ENCODE measurements around the gene RCVRN. TPM values are rescaled to one million over a fixed set of nuclear protein-coding genes. Genes with fewer than 3 reads are reported as not detected.
A peak's percentile ranks its signal among the peaks of the same experiment; 100 is the strongest.
"Not testable (repeated sequence)": the region's sequence is repeated elsewhere in the genome, so short reads cannot be mapped to it uniquely, and the experiment has no call there.

The RCVRN gene
- polyA plus RNA-seq, 1 experiment: not detected

DNA sequence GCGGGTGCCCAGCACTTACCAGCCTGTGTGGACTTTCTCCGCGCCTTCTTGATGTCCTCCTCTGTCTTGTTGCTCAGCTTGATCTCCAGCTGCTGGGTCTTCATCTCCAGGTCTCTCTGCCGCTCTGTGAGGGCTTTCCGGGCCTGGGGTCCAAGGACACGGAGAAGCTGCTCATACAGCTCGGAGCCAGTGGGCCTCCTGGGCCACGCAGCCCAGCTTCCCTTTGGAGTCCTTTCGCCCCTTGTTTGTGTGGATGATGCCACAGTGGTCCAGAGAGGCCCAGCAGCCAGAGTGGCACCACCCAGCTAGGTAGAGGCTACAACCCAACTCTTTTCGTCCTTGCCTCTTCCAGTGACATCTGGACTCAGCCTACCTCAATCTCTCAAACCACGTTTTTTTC, 20.4 kb upstream of the RCVRN start:
- Histone ChIP-seq H3K27me3 (ENCODE audit: control insufficient read depth, insufficient read depth, low read length) (peaks cover 3% of the 10 kb centered on the region; the same call in 1 of the 2 replicates), H3K4me3 (ENCODE audit: low read depth, low read length) (no peak overlapping the region), H3K36me3 (ENCODE audit: control insufficient read depth, insufficient read depth, low read length) (no peaks in the 10 kb centered on the region)
- TF ChIP-seq, protein P1, sequence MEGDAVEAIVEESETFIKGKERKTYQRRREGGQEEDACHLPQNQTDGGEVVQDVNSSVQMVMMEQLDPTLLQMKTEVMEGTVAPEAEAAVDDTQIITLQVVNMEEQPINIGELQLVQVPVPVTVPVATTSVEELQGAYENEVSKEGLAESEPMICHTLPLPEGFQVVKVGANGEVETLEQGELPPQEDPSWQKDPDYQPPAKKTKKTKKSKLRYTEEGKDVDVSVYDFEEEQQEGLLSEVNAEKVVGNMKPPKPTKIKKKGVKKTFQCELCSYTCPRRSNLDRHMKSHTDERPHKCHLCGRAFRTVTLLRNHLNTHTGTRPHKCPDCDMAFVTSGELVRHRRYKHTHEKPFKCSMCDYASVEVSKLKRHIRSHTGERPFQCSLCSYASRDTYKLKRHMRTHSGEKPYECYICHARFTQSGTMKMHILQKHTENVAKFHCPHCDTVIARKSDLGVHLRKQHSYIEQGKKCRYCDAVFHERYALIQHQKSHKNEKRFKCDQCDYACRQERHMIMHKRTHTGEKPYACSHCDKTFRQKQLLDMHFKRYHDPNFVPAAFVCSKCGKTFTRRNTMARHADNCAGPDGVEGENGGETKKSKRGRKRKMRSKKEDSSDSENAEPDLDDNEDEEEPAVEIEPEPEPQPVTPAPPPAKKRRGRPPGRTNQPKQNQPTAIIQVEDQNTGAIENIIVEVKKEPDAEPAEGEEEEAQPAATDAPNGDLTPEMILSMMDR (IDR thresholded peaks at IDR 0.05; ENCODE audit: insufficient read depth, low read depth, low read length): no peak
- ChIA-PET CTCF (interaction anchor here (1.0 to 7.2 kb wide), 12 partner anchors 9 to 691 kb away, joined by 4 to 98 read pairs (median 7); no protein-coding TSS in a partner anchor), POLR2A (no interaction called here)
- no peak for DNase-seq (ENCODE audit: low read depth)

DNA sequence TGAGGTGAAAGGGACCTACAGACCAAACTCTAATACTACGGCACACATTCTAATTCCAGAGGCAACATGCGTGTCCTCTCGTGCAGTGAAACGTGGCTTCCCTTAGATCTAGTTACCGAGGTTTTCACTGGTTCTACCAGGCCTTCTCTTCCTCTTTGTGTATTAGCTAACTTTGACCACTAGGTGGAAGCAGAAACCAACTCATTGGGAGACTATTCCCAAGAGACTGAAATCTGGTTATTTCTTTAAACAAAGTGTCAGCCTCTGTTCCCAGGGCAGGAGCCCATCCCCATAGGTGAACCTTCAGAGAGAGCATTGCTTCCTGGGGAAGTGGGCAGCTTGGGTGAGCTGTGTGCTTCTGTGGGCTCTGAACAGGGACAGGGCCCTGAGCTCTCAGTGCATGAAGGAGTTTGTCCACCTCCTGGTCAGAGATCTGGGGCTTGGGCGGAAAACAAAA, 19.7 kb upstream of the RCVRN start:
- H3K36me3 ChIP-seq (ENCODE audit: control insufficient read depth, insufficient read depth, low read length): no peaks in the 10 kb centered on the region
- TF ChIP-seq, protein P1 (IDR thresholded peaks at IDR 0.05; ENCODE audit: insufficient read depth, low read depth, low read length): peak; percentile 82
- CTCF ChIA-PET: interaction anchor here (0.6 to 7.2 kb wide), 19 partner anchors 9 to 1325 kb away, joined by 3 to 98 read pairs (median 5); no protein-coding TSS in a partner anchor
- H3K27me3 ChIP-seq (ENCODE audit: control insufficient read depth, insufficient read depth, low read length): peaks cover 3% of the 10 kb centered on the region; the same call in 1 of the 2 replicates
- no peak for DNase-seq (ENCODE audit: low read depth)
- POLR2A ChIA-PET: interaction anchor here (0.7 kb wide), 1 partner anchor 264 kb away, joined by 5 read pairs; no protein-coding TSS in a partner anchor
- no peak overlapping the region for H3K4me3 ChIP-seq (ENCODE audit: low read depth, low read length)

GRCh38 chr17:9922012-9922848, 17.2 kb upstream of the RCVRN start:
- no peak for DNase-seq (ENCODE audit: low read depth)
- H3K4me3 ChIP-seq (ENCODE audit: low read depth, low read length): no peak overlapping the region
- no peaks in the 10 kb centered on the region for H3K36me3 ChIP-seq (ENCODE audit: control insufficient read depth, insufficient read depth, low read length)
- TF ChIP-seq, protein P1 (IDR thresholded peaks at IDR 0.05; ENCODE audit: insufficient read depth, low read depth, low read length): no peak
- POLR2A ChIA-PET: no interaction called here
- peaks cover 2% of the 10 kb centered on the region; the same call in 1 of the 2 replicates for H3K27me3 ChIP-seq (ENCODE audit: control insufficient read depth, insufficient read depth, low read length)
- CTCF ChIA-PET: interaction anchor here (0.7 to 7.2 kb wide), 4 partner anchors 22 to 695 kb away, joined by 3 to 98 read pairs (median 4); no protein-coding TSS in a partner anchor

DNA sequence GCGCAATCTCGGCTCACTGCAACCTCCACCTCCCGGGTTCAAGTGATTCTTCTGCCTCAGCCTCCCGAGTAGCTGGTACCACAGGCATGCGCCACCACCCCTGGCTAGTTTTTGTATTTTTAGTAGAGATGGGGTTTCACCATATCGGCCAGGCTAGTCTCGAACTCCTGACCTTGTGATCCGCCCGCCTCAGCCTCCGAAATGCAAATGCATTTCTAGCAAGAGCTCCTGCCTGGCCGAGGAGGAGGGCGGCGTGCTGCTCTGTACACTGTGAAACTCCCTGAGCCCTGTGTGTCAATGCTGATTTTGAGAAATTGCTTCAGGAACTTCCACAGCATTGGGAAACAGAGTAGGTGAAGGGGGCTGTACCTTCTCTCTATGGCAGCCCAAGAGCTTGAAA, 16.1 kb upstream of the RCVRN start:
- DNase-seq (ENCODE audit: low read depth); H3K4me3 ChIP-seq (ENCODE audit: low read depth, low read length); POLR2A ChIA-PET; H3K36me3 ChIP-seq (ENCODE audit: control insufficient read depth, insufficient read depth, low read length); H3K27me3 ChIP-seq (ENCODE audit: control insufficient read depth, insufficient read depth, low read length): not testable (repeated sequence)
- CTCF ChIA-PET: interaction anchor here (0.7 to 2.9 kb wide), 4 partner anchors 176 to 696 kb away, joined by 3 to 7 read pairs (median 4); no protein-coding TSS in a partner anchor

DNA sequence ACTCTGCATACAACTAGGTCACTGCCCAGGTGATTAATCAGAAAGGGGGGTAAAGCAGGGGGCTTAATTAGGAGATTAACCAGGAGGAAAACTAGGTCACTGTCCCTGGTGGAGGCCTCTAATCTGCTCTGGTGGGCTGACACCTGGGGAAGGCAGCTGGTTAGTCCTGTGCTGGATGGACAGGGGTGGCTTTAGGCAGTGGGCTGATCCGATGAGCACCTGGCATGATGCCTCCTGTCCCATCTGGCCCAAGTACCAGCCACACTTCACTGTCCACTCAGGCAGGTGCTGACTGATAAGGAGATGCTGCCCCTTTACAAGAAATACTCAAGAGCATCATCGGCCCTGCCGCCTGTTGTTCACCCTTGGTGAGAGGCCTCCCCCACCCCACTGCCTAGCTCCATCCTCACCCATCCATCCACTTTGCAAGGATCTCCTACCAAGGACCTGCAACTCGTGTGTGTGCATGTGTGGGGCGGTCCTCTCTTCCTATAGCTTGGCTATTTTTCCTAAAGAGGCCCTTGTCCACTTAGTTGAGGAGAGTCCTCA, 13.8 kb upstream of the RCVRN start:
- no peak for DNase-seq (ENCODE audit: low read depth)
- Histone ChIP-seq H3K4me3 (ENCODE audit: low read depth, low read length) (no peak overlapping the region), H3K27me3 (ENCODE audit: control insufficient read depth, insufficient read depth, low read length) (no peaks in the 10 kb centered on the region), H3K36me3 (ENCODE audit: control insufficient read depth, insufficient read depth, low read length) (no peaks in the 10 kb centered on the region)
- POLR2A ChIA-PET: no interaction called here
- TF ChIP-seq, protein P1 (IDR thresholded peaks at IDR 0.05; ENCODE audit: insufficient read depth, low read depth, low read length): no peak
- CTCF ChIA-PET: interaction anchor here (0.7 to 2.9 kb wide), 3 partner anchors 18 to 695 kb away, joined by 3 to 7 read pairs (median 6); no protein-coding TSS in a partner anchor

Measured in BJ (cell line).